NCI-H1930 (cell line): ENCODE data around the gene MARCHF11.

ENCODE experiments used
- DNase-seq, 2 experiments: peaks; one replicate each; lab custom pipeline; 2025; lab: John Stamatoyannopoulos, UW

Gene MARCHF11

DNA sequence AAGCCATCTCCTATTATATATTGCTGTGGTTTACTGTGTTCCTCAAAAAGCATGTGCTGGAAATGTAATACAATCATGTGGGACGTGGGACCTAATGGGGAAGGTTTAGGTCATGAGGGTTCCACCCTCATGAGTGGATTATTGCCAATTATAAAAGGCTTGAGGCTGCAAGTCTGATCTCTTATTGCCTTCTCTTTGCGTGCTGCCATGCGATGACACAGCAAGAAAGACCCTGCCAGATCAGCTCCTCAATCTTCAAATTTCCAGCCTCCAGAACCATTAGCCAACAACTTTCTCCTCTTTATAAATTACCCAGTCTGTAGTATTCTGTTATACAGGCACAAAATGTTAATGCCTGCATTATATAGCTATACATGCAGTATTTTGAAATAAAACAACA lies 45.4 kb downstream of the MARCHF11 start:
- DNase-seq, result no peak

DNA sequence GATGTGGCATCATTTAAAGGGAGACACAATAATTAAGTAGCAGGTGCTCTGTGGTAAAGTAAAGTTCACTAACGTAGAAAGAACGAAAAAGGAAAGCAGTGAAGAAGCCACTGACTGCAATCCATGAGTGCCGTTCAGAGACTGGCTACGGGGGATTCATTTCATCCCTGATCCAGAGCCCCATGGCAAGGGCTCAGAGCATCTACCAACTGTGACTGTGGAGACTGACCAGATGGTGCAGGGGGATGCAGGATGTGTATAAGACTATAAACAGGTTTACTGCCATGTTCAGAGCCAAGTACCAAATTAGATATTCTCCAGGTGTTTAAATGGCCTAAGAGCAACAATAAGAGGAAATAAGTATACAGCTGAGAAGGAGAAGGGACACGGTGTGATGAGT lies 47.7 kb downstream of the MARCHF11 start:
- DNase-seq, result no peak

DNA sequence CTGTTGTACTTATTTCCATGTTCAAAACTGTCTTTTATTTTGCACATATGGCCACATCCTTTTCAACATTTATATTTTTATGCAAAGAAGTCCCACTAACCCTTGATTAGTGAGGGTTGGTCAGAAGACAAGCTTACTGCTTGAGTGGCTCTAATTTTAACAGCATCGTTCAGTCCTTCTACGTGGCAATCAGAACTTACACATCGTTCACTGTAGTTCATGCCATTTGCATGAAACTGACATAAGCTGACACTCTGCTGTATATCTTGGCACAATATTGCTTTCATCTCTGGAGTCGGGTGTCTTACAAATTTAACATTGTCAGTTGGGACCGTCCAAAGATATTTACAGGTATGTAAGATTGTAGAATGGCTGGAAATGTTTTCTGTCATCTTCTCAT lies 50.6 kb downstream of the MARCHF11 start:
- DNase-seq, result no peak

DNA sequence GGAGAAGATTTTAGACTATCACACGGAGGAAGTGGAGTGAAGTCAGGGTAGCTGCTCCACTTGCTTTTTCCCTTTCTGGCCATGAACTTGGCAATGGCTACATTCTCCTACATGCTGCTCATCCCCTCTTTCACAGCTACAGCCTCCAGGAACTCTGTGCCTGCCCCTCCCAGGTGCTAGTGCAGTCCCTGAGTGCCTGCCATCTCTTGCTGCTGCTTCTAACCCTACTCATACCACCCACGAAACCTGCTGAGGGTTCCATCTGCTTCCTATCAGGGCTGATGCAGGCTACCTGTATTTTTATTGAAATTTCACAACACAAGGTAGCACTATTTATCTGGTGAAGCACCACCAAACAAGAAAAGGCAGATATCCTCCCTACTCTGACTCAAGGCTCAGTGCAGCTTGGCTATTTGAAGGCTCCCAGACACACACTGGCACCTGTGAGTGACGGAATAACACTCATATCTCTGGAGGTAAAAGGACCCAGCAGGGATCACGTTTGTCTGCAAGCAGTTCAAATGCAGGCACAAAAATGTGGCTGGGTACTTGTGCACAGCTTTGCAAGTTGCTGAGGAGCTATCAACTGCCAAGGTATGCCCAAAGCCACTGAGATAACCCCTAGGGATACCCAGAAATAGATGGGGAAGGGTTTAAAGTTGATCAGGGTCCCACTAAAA lies 51.6 kb downstream of the MARCHF11 start:
- no peak for DNase-seq

DNA sequence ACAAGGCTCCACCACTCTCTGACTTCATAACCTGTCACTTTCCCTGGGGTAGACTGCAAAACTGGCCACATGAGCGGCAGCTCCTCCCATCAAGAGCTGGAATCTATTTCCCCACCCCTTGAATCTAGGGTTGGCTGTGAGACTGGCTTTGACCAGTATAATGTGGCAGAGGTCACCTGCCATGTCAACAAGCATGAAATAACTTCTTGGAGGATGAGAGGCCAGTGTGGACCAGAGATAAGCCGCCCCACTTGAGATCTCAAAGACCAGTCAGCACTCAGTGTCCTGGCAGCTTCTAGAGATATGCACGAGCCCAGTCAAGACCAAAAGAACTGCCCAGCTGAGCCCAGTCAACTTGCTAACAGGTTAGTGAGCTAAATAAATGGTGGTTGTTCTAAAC lies 59.0 kb downstream of the MARCHF11 start:
- no peak for DNase-seq

DNA sequence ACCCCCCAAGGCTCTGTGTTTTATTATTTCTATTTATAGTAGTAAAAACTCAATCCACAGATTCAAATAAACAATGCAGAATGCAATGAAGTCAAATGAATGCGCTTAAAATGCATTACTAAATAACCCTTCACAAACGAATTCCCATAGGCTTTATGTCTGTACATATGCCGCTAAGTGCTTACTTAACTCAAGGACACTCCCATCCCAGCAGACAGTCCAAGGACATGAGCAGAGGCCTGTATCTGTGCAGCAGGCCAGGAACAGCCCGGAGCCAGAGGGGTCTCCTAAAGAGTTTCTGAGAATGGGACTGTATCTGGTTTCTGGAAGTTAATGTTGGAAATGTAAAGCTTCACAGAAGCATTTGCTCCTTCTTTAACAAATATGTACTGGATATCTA lies 59.8 kb downstream of the MARCHF11 start:
- DNase-seq, result no peak

DNA sequence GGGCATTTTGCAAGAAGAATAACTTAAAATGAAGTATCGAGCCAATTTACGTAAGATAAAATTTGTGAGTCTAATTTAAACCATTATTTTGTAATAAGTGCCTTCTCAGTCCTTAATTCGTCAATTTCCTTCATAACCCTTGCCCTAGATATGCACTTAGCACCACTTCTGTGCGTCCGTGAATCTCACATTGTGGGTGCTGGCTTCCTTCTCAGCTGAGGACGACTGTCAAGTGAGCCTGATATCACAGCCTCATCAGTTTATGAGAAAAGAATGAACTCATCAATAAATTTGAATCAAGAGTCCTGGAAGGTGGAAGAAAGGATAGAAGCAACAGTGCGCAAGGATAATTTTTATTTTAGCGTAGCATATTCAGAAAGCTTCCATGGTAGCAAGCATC lies 64.5 kb downstream of the MARCHF11 start:
- no peak for DNase-seq

DNA sequence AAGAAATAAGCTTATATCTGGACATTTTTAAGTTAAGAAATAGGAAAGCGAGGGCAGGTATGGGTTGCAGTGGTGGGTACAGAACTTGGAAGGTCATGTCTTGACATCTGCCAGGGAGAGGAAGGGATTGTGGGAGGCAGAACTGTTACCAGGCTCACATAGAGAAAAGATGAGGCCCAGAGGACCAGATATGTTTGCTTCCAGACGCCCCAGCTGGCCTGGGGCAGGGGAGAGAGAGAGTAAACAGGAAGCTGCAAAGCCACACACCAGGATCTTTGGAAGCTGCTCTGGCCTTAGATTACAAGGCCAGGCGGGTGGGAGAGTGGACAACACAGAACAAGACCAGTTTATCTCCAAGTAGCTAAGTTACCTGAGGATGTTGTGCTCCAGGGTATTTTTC lies 71.2 kb downstream of the MARCHF11 start:
- no peak for DNase-seq

DNA sequence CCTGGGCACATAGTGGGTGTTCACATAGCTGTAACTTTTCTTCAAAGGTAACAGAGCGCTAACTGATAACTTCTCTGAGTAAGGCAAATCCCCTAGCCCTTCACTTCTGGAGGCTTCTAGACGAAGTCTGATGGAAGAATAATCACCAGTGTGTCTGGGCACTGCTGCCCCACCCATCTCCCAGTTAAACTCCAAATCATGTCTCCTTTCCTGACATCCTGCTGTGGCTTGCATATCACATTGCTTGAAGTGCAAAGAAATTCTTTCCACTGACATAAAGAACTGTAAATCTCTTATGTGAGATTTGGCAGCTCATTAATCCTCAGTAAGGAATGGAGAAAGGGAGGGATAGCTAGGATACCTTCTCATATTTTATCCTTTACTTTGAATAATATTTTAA lies 74.6 kb downstream of the MARCHF11 start:
- DNase-seq, result no peak

DNA sequence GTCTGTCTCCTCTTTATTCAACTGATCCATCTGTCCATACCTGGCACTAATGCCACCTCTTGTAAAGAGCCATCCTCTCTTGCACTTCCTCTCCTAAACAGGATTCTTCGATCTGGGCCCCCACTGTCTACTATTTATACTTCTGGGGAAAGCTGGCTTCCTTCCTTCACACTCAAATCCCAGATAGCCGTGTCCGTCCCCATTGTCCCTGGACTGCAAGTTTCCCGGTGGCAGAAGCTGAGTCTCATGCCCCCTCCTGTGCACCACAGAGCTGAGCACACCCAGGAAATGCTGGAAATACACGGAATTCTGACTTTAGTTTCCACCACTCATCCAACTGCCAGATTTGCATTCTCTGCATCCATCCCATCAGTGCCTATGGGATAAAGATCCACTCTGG lies 84.0 kb downstream of the MARCHF11 start:
- no peak for DNase-seq

DNA sequence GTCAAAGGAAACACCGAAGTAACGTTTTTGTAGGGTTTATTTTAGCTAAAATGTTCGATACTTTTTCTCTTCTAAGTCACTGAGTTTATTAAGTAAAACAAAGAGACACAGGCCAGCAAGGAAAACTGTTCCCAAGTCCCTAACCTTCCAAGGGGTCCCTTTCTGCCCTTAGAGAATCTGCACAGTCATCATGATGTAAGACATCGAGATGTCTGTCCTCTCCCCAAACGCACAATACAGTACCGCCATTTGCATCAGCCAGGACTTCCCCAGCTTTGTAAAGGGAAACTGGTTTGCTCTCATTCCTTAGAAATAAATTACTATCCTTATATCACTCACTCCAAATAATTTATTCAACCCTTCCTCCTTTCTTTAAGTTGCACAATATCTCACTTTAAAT lies 89.3 kb downstream of the MARCHF11 start:
- DNase-seq, result no peak

DNA sequence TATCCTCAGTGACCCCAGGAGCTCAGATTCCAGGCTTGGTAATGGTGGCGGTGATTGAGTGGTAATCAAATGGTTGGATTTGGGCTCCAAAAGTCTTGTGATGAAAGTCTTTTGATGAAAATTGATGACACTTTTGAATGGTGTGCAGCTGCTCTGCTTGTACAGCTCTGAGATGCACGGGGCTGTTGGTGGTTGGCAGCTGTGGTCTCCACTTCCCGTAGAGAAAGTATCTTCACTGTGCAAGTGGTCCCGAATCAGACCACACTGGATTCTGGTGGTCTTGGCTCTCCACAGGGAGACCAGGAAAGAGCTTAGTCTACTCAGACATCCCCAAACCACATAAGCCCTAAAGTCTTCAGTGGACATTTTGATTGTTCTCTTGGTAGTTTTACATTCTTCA lies 96.6 kb downstream of the MARCHF11 start:
- no peak for DNase-seq

DNA sequence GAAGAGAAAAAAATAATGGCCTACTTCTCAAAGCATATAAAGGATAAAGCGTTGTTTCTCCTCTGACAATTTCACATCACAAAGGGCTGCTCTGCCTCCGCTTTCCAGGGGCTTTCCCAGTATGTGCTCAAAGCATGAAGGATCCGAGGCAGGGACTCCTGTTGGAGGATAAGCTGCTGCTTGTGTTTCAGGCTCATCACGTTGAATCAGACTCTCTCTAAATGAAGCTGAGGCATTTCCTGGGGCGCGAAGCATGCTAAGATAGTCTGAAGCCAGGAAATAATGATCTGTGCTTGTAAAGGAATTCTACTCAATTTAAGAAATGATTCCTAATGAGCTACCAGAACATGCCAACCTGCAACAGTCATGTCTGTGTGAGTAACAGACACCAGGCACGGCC lies 97.5 kb downstream of the MARCHF11 start:
- no peak for DNase-seq

DNA sequence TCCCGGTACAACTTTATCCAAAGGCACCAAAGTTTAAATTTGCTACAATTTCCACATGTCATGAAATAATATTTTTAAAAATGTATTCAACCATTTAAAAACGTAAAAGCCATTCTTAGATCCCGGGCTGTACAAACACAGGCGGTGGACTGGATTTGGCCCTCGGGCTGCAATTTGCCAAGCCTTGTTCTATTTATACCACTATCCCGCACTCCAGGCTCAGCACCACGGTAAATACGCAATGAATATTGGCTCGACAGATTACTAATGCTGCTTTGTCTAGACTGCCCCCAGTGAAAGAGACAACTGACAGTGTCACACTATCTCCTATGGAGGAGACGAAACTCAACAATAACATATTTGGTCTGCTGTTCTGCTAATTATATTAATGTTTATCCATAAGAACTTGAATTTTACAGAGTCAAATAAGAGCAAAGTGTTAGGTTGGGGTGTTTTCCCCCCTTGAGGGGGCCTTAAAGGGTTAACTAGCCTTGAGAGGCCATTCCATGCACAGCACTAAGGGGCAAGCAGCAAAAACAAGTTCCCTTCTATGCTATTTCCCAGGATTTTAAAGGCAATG lies 98.1 kb downstream of the MARCHF11 start:
- no peak for DNase-seq

DNA sequence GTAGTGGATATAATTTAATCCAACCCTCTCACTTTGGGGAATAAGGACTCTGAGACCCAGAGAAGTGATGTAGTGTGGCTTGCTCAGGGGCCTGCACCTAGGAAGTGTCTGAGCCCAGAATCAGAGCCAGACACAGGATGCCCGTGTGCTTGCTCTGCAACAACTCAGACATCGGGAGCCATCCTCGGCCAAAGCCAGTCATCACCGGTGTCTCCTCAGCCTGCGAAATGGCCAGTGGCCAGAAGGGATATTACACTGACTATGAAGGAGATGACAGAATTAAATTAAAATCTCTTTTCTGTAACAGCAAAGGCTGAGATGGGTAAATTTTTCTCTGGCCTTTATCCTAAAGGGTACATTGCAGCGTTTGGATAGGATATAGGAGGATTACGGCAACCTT lies 102.9 kb downstream of the MARCHF11 start:
- DNase-seq, result no peak

DNA sequence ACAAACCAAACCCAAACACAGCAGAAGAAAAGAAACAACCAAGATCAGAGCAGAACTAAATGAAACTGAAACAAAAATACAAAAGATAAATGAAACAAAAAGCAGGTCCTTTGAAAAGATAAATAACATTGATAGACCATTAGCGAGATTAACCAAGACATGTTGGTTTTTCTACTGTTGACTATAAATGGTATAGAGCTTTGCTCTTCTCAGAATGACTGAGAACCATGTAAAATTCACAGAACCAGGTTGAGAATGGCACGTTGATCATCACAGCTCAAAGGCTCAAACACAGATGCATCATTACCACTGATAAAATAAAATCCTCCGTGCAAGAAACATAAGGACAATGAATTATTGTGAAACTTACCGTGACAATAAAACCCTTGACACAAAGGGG lies 105.2 kb downstream of the MARCHF11 start:
- no peak for DNase-seq

DNA sequence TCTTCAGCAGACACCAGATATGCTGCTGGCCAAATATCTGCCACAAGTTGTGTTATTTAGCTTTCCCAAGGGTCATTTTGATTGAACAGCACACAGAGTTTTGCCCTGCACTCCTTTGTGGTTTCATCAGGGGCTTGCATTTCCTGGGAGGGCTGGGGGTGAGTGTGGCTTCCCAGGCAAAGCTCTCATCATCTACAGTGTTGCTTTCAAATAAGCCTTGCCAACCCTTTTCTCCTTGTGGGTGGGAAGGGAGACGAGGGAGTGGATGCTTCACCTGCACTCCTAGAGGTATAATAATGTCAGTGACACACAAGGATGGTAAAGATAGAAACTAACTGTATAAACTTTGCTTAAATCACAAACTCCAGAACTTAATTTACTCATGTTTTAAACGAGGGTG lies 107.0 kb downstream of the MARCHF11 start:
- DNase-seq, result no peak

DNA sequence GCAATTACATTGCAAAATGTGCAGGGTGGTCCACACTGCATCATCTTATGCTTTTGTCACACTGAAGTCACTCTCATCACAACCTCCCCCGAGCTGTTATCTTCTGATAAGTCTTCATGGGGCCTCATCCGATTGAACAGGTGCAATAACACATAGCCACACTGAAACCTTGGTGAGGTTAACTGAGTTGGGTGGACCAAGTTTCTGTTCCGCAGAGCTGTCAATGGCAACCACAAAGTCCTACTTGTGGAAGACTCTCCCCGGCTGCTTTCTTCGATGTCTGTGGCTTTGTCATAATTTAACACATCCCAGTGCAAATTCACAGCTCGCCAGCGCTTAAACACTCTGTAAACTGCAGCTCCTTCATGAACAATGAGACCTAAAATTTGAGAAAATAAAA lies 112.2 kb downstream of the MARCHF11 start:
- no peak for DNase-seq

DNA sequence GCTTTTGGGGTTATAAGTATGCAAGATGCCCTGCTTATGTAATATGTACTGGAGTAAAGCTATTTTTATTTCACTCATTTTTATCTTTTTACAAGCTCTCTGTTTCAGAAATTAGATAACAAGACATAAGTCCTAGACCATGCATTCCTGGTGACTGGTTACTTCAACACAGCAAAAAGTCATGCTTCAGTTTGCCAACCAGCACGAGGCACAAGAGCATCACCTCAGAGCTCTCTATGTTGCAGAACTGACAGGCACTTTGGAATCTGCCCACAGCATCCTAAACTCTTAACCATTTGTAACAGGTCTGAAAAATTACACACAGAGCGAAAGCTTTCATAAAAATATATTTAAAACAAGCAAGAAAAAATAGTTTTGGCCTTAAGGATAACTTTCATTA lies 112.8 kb downstream of the MARCHF11 start:
- no peak for DNase-seq

DNA sequence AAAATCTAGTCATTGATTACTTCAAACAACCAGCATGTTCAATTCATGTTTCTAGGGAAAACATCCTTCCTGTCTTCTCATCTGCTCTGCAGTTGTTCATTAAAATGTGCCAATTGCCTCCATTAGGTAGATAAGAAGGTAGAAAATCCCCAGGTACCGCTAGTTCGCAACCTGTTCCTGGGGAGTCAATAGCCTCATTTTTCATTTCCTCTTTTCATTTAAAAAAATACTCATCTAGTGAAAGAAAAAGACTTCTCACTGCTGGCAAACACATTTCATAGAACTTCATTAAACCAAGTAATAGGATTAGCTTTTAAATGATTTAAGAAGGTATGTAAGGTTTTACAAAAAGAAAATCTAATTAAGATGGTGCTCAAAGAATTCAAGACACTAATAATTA lies 113.3 kb downstream of the MARCHF11 start:
- DNase-seq, result no peak

DNA sequence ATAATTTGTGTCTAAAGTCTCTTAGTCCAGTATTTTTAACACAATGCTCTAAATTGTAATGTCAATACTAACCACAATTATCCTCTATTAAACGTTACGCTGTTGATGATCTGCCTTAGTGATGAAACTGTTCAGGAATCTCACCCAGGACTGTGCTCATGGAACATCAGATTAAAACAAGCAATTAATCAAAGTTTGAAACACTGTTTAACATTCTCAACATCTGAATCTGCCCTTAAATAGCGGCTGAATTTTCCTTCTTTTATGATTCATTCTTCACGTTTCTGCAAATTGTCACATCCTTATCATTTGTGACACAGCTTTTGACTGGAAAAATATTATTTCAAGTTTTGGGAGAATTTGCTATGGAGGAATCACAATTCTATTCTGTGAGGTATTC lies 113.8 kb downstream of the MARCHF11 start:
- no peak for DNase-seq

DNA sequence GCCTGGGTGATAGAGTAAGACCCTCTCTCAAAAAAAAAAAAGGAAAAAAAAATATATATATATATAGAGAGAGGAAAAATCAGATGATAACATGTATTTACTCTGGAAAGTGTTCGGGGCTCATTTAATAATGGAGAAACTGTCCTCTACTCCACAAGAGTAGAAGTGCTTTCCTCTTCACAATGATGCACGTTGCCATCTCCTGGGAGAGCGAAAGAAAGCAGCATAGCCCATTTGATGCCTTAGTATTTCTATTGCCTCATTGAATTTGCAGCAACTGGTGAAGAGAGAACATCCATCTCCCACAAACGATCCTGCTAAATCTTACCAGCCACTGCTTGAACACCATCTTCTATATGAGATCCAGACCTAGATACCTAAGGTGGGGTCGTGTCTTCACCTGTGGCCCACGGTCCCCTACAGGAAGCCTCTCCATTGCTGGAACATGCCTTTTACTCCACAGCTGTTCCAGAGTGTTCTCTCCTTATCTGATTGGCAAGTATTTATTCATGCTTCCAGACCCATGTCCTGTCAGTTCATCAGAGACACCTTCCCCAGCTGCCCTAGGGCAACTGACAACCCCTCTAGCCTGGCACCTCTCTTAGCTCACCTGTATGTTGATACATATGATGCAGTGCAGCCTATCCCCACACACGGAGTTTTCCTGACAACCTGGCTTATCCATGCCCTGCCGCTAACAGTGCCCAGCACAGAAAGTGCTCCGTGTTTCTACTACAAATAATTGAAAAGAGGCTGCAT lies 115.3 kb downstream of the MARCHF11 start:
- DNase-seq, result no peak

DNA sequence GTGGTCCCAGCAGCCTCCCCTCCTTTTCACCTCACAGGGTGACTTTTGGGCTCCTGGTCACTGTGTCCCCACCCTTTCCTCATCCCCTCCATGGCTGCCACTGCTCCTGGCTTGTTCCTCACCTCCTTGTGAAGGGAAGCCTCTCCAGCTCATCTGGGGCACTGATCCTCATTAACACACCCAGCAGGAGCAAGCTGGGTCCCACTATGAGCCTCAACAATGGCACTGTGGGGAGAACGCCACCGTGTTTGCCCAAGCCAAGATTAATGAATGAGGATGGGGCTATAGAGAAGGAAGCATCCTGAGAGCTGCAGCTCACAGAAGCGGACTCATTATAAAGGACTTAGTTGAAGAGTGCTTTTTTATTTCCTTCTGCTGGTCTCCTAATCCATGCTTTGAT lies 118.4 kb downstream of the MARCHF11 start:
- DNase-seq, result no peak

DNA sequence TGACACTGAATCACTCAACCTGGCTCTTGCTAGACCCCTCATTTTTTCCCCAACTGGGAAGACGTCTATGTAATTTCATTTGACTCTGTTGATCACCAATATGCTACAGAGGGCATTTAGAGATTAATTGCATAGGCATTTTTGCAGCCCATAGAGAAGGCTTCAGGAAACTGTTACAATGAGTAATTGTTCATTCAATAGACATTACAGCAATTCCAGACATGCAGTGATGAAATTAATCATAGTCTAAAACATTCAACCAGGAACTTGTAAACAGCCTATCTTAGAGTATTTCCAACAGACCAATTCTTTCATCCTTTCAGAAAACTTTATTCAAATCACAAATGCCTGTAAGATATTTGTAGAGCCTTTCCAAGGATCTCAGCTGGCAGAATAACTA lies 122.3 kb downstream of the MARCHF11 start:
- DNase-seq, result no peak
